ENCODE measurements around the gene POLK.
"Not testable (repeated sequence)": the region's sequence is repeated elsewhere in the genome, so short reads cannot be mapped to it uniquely, and the experiment has no call there.

DNA sequence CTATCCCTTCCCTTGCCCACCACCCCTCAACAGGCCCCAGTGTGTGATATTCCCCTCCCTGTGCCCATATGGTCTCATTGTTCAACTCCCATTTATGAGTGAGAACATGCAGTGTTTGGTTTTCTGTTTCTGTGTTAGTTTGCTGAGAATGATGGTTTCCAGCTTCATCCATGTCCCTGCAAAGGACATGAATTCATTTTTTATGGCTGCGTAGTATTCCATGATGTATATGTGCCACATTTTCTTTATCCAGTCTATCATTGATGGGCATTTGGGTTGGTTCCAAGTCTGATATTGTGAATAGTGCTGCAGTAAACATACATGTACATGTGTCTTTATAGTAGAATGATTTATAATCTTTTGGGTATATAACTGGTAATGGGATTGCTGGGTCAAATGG is 49.0 kb downstream of the POLK start:
- not testable (repeated sequence) for TF ChIP-seq EZH2phosphoT487 (IDR thresholded peaks at IDR 0.05; ENCODE audit: insufficient read depth, low read depth); EZH2 (IDR thresholded peaks at IDR 0.05; ENCODE audit: insufficient read depth, poor library complexity, severe bottlenecking)
